Stimulated activated memory B cell treated with anti-CD40 and anti-IgM and Interleukin-4, amounts not matched to agents 10 μg/mL and 1 μg/mL and 100 μg/mL, for 72 hours (primary cell): ENCODE data around the gene TMEM108.
A peak's percentile ranks its signal among the peaks of the same experiment; 100 is the strongest.

ENCODE experiments used
- ATAC-seq: fragments of 150-1000 bp; cut with Tn5 transposase; 2 replicates; pipeline ENCODE4 v1.10.0; 2021
- H3K27ac Mint-ChIP-seq: one replicate; pipeline ENCODE4 v1.8.0; 2022; ENCODE audit warnings: mild to moderate bottlenecking, mixed read lengths
- H3K27me3 Mint-ChIP-seq: one replicate; pipeline ENCODE4 v1.8.0; 2022; ENCODE audit warnings: mixed read lengths
- H3K36me3 Mint-ChIP-seq: one replicate; pipeline ENCODE4 v1.8.0; 2022; ENCODE audit warnings: mixed read lengths
- H3K4me1 Mint-ChIP-seq: one replicate; pipeline ENCODE4 v1.8.0; 2022; ENCODE audit warnings: mixed read lengths
- H3K4me3 Mint-ChIP-seq: one replicate; pipeline ENCODE4 v1.8.0; 2022; ENCODE audit warnings: mild to moderate bottlenecking, moderate library complexity, mixed read lengths
- H3K9me3 Mint-ChIP-seq: one replicate; pipeline ENCODE4 v1.8.0; 2022; ENCODE audit warnings: mixed read lengths

The TMEM108 gene

GRCh38 chr3:133040696-133041523 is 2.7 kb downstream of the TMEM108 start:
- Mint-ChIP-seq H3K4me3 (no peak overlapping the region), H3K27ac (no peak overlapping the region), H3K27me3 (peaks cover 48% of the 10 kb centered on the region), H3K4me1 (peaks cover 10% of the 10 kb centered on the region), H3K9me3 (no peaks in the 10 kb centered on the region), H3K36me3 (no peaks in the 10 kb centered on the region)
- ATAC-seq: peak; percentile 40

DNA sequence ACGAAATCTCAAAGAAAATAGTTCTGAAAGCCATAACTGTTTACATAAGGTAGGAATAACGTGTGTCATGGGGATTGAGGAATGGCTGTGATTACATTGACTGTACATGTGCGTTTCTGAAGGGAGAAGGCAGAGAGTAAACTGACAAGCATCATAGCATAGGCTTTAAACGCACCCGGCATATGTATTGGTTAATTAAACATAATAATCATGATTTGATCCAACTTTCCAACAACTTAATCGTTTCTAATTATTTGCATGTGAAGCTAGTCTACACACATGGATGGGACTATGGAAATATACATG is 3.3 kb downstream of the TMEM108 start:
- H3K9me3 Mint-ChIP-seq: no peaks in the 10 kb centered on the region
- peaks cover 46% of the 10 kb centered on the region for H3K27me3 Mint-ChIP-seq
- no peak overlapping the region for H3K27ac Mint-ChIP-seq
- H3K4me3 Mint-ChIP-seq: no peak overlapping the region
- H3K4me1 Mint-ChIP-seq: peaks cover 10% of the 10 kb centered on the region
- no peaks in the 10 kb centered on the region for H3K36me3 Mint-ChIP-seq
- no peak for ATAC-seq

- Mint-ChIP-seq H3K27ac (no peak overlapping the region), H3K36me3 (no peaks in the 10 kb centered on the region), H3K9me3 (no peaks in the 10 kb centered on the region), H3K4me1 (peaks cover 10% of the 10 kb centered on the region), H3K27me3 (peaks cover 38% of the 10 kb centered on the region), H3K4me3 (no peak overlapping the region)
- ATAC-seq: no peak
These were observed 4.6 kb downstream of the TMEM108 start for GRCh38 chr3:133042778-133043177.

DNA sequence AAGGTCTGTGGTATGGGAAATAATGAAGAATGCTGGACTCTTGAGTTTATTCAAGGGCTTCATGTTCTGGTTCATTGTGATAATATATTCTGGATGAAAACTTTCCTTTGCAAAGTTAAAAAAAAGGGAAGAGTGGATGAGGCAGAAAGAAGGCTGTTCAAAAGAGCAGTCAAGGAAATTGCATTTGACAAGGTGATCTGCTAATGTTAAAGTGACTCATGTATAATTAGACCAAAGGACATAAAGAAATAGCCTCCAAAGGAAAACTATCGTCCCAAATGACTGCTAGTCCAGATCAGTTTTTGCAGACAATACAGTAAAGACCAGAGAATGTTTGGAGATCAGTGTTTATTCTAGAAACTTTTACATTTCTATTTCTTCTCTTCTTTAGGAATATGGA is 9.8 kb downstream of the TMEM108 start:
- H3K36me3 Mint-ChIP-seq: no peaks in the 10 kb centered on the region
- H3K4me1 Mint-ChIP-seq: no peaks in the 10 kb centered on the region
- peaks cover 29% of the 10 kb centered on the region for H3K27me3 Mint-ChIP-seq
- no peak overlapping the region for H3K4me3 Mint-ChIP-seq
- H3K27ac Mint-ChIP-seq: no peak overlapping the region
- no peaks in the 10 kb centered on the region for H3K9me3 Mint-ChIP-seq
- ATAC-seq: no peak

- H3K4me1 Mint-ChIP-seq: no peaks in the 10 kb centered on the region
- H3K9me3 Mint-ChIP-seq: no peaks in the 10 kb centered on the region
- no peak for ATAC-seq
- no peak overlapping the region for H3K4me3 Mint-ChIP-seq
- no peaks in the 10 kb centered on the region for H3K36me3 Mint-ChIP-seq
- H3K27me3 Mint-ChIP-seq: peaks cover 31% of the 10 kb centered on the region
- no peak overlapping the region for H3K27ac Mint-ChIP-seq
These were observed 11.3 kb downstream of the TMEM108 start for GRCh38 chr3:133049491-133049890.

GRCh38 chr3:133050891-133051290 is 12.7 kb downstream of the TMEM108 start:
- H3K9me3 Mint-ChIP-seq: no peaks in the 10 kb centered on the region
- H3K36me3 Mint-ChIP-seq: no peaks in the 10 kb centered on the region
- no peak overlapping the region for H3K27ac Mint-ChIP-seq
- no peaks in the 10 kb centered on the region for H3K4me1 Mint-ChIP-seq
- no peak for ATAC-seq
- no peak overlapping the region for H3K4me3 Mint-ChIP-seq
- peaks cover 31% of the 10 kb centered on the region for H3K27me3 Mint-ChIP-seq

DNA sequence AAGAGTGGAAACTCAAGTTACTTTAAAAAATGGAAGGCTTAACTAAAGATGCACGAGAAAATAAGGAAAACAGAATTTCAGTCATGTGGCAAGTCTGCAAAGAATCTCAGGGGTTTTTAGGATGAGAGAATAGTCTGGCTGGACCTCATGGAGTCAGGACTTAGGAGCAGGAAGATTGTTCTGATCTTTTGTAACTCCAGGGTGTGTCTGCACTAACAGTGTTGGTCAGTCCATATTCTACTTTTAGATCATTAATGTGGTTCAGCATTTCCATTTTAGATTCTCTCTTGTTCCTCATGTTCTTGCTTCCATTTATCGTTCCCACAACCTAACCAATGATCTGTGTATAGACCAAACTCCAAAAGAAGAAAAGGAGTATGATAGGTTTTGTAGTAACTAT is 15.3 kb downstream of the TMEM108 start:
- H3K27me3 Mint-ChIP-seq: peaks cover 23% of the 10 kb centered on the region
- H3K4me1 Mint-ChIP-seq: no peaks in the 10 kb centered on the region
- ATAC-seq: no peak
- H3K27ac Mint-ChIP-seq: no peak overlapping the region
- H3K4me3 Mint-ChIP-seq: no peak overlapping the region
- H3K36me3 Mint-ChIP-seq: no peaks in the 10 kb centered on the region
- H3K9me3 Mint-ChIP-seq: no peaks in the 10 kb centered on the region

- Mint-ChIP-seq H3K36me3 (no peaks in the 10 kb centered on the region), H3K4me1 (no peaks in the 10 kb centered on the region), H3K27ac (no peak overlapping the region), H3K9me3 (no peaks in the 10 kb centered on the region), H3K27me3 (peaks cover 22% of the 10 kb centered on the region), H3K4me3 (no peak overlapping the region)
- ATAC-seq: no peak
These were observed 16.4 kb downstream of the TMEM108 start for GRCh38 chr3:133054586-133054985.

DNA sequence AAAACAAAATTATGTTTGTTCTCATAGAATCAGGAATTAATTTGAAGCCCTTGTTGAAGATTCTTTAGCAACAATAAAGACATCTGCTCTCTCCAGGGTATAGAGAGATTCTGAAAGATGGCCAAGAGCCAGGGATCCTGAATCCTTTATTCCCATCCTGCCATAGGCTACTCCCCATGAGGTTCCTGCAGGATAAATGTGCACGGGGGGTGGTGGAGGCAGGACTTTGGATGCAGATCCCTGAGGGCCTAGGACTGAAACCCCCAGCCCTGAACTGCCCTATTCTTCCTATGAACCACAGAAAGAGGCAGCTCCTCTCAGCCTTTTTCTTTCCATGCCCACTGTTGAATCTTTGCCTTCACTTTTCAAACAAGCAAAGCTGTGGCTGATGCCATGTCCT is 17.1 kb downstream of the TMEM108 start:
- Mint-ChIP-seq H3K9me3 (no peaks in the 10 kb centered on the region), H3K36me3 (no peaks in the 10 kb centered on the region), H3K27ac (no peak overlapping the region), H3K4me1 (no peaks in the 10 kb centered on the region), H3K4me3 (no peak overlapping the region), H3K27me3 (peaks cover 14% of the 10 kb centered on the region)
- ATAC-seq: no peak

- Mint-ChIP-seq H3K27me3 (peaks cover 9% of the 10 kb centered on the region), H3K4me1 (no peaks in the 10 kb centered on the region), H3K4me3 (no peak overlapping the region), H3K27ac (no peak overlapping the region), H3K36me3 (no peaks in the 10 kb centered on the region), H3K9me3 (no peaks in the 10 kb centered on the region)
- peak; percentile 4 for ATAC-seq
These were observed 20.1 kb downstream of the TMEM108 start for GRCh38 chr3:133058243-133058642.

GRCh38 chr3:133058831-133059230 is 20.6 kb downstream of the TMEM108 start:
- Mint-ChIP-seq H3K4me3 (no peak overlapping the region), H3K27ac (no peak overlapping the region), H3K4me1 (no peaks in the 10 kb centered on the region), H3K9me3 (no peaks in the 10 kb centered on the region), H3K36me3 (no peaks in the 10 kb centered on the region), H3K27me3 (peaks cover 11% of the 10 kb centered on the region)
- ATAC-seq: no peak

- no peak for ATAC-seq
- H3K4me3 Mint-ChIP-seq: no peak overlapping the region
- no peaks in the 10 kb centered on the region for H3K9me3 Mint-ChIP-seq
- peaks cover 11% of the 10 kb centered on the region for H3K27me3 Mint-ChIP-seq
- no peaks in the 10 kb centered on the region for H3K4me1 Mint-ChIP-seq
- no peak overlapping the region for H3K27ac Mint-ChIP-seq
- no peaks in the 10 kb centered on the region for H3K36me3 Mint-ChIP-seq
These were observed 27.2 kb downstream of the TMEM108 start for GRCh38 chr3:133065193-133065961.

DNA sequence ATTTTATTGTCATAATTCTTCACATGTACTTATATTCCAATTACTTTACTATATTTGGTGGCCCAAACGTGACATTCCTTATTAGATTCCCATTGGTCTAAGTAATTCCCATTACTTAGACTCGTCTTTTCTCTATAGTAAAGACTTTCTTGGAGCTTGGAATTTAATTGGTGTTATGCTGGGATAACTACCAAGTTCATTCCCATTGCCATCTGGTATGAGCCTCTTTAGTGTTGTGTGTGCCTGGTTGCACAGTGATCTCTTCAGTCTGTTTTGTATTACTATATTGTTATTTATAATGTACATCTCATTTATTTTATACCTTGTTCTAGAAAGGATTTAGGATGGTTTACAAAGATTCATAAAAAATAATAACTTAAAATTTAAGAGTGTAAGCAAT is 27.8 kb downstream of the TMEM108 start:
- Mint-ChIP-seq H3K27me3 (peaks cover 11% of the 10 kb centered on the region), H3K36me3 (no peaks in the 10 kb centered on the region), H3K9me3 (no peaks in the 10 kb centered on the region), H3K27ac (no peak overlapping the region), H3K4me1 (no peaks in the 10 kb centered on the region), H3K4me3 (no peak overlapping the region)
- no peak for ATAC-seq

DNA sequence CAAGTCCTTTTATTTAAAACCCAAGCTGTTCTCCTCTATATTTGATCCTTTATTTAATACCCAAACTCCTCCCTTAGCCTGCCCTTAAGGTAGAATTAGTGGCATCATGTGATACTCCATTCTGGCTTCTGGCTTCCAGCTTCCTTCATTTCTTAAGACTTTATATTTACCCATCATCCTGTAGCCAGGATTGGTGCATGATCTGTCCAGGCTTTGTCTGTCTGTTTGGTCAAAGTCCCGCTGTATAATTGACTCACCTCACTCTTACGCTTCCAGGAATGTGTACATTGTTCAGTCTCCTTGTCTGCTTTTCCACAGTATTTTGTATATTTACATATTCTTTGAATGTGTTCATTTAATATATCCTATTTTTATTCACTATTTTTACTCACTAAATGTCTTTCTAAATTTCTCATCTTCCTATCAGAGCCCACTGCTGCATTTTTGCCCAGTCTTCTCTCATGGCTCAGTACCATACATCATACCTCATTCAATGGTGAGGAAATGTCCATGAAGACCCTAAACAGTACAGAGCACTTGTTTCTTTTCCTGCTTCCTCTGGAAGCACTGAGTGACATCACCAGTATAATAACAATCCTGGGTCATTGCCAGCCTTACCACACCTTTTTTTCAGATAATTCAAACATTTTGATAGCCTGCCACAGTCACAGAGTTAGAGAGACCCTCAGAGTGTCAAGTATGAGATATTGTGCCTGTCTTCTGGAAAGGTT is 31.5 kb downstream of the TMEM108 start:
- Mint-ChIP-seq H3K36me3 (no peaks in the 10 kb centered on the region), H3K9me3 (no peaks in the 10 kb centered on the region), H3K27ac (no peak overlapping the region), H3K4me1 (no peaks in the 10 kb centered on the region), H3K27me3 (no peaks in the 10 kb centered on the region), H3K4me3 (no peak overlapping the region)
- ATAC-seq: no peak

GRCh38 chr3:133074977-133075376 is 36.8 kb downstream of the TMEM108 start:
- H3K27ac Mint-ChIP-seq: no peak overlapping the region
- H3K4me1 Mint-ChIP-seq: no peaks in the 10 kb centered on the region
- no peaks in the 10 kb centered on the region for H3K9me3 Mint-ChIP-seq
- ATAC-seq: no peak
- peaks cover 33% of the 10 kb centered on the region for H3K27me3 Mint-ChIP-seq
- no peak overlapping the region for H3K4me3 Mint-ChIP-seq
- H3K36me3 Mint-ChIP-seq: no peaks in the 10 kb centered on the region
